ENCODE results near the gene B4GALNT1. TPM values are rescaled to one million over a fixed set of nuclear protein-coding genes. Genes with fewer than 3 reads are reported as not detected.

Gene B4GALNT1
- total RNA-seq, 4 donors from 2014 or later = 0.19 to 1.7 (median 0.26) TPM

GRCh38 chr12:57586128-57586527 is 46.9 kb downstream of the B4GALNT1 start:
- TF ChIP-seq POLR2A (IDR thresholded peaks at IDR 0.05) (no peak), CTCF (IDR thresholded peaks at IDR 0.05) (no peak)
- H3K4me3 ChIP-seq (ENCODE audit: low read depth, poor library complexity, severe bottlenecking) = no peak overlapping the region
- intact Hi-C loops (cut with DNase I; ENCODE audit: low total_unique reads) = loop anchor here (10.0 kb wide), 1 partner anchor 319 kb away; no protein-coding TSS in a partner anchor
- 83 to 94% methylated on average over 3 of the region's 3 CpGs for WGBS, 2 donors
- no peak for DNase-seq (ENCODE audit: low spot score in 2 of 2)

GRCh38 chr12:57585156-57585555 is 47.8 kb downstream of the B4GALNT1 start:
- TF ChIP-seq POLR2A (IDR thresholded peaks at IDR 0.05) (no peak), CTCF (IDR thresholded peaks at IDR 0.05) (no peak)
- H3K4me3 ChIP-seq (ENCODE audit: low read depth, poor library complexity, severe bottlenecking) = no peak overlapping the region
- intact Hi-C loops (cut with DNase I; ENCODE audit: low total_unique reads) = loop anchor here (10.0 kb wide), 1 partner anchor 320 kb away; no protein-coding TSS in a partner anchor
- WGBS, 2 donors = 83 to 86% methylated on average over 2 of the region's 2 CpGs
- DNase-seq (ENCODE audit: low spot score in 2 of 2) = no peak

GRCh38 chr12:57584690-57585089 is 48.3 kb downstream of the B4GALNT1 start:
- DNase-seq (ENCODE audit: low spot score in 2 of 2) = no peak
- intact Hi-C loops (cut with DNase I; ENCODE audit: low total_unique reads) = loop anchor here (5.0 to 10.0 kb wide), 2 partner anchors 38 to 320 kb away; no protein-coding TSS in a partner anchor
- no peak overlapping the region for H3K4me3 ChIP-seq (ENCODE audit: low read depth, poor library complexity, severe bottlenecking)
- TF ChIP-seq POLR2A (IDR thresholded peaks at IDR 0.05) = no peak
- TF ChIP-seq CTCF (IDR thresholded peaks at IDR 0.05) = no peak

DNA sequence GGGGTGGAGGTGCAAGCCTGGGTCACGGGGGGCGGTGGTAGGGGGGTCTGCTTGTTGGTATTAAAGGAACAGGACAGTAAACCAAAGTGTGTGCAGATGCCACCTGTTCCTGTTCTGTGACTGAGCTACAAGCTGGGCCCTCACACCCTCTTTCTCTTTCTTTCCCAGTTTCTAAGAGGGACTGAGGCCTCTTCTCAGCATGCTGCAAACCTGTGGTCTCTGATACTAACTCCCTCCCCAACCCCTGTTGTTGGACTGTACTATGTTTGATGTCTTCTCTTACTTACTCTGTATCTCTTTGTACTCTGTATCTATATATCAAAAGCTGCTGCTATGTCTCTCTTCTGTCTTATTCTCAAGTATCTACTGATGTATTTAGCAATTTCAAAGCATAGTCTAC is 49.0 kb downstream of the B4GALNT1 start:
- DNase-seq (ENCODE audit: low spot score in 2 of 2) = no peak
- H3K4me3 ChIP-seq (ENCODE audit: low read depth, poor library complexity, severe bottlenecking) = no peak overlapping the region
- 90 to 97% methylated on average over 2 of the region's 2 CpGs for WGBS, 2 donors
- TF ChIP-seq CTCF (IDR thresholded peaks at IDR 0.05) (no peak), POLR2A (IDR thresholded peaks at IDR 0.05) (no peak)
- intact Hi-C loops (cut with DNase I; ENCODE audit: low total_unique reads) = loop anchor here (5.0 to 10.0 kb wide), 2 partner anchors 38 to 321 kb away; no protein-coding TSS in a partner anchor

GRCh38 chr12:57583008-57583831 is 49.8 kb downstream of the B4GALNT1 start:
- no peak overlapping the region for H3K4me3 ChIP-seq (ENCODE audit: low read depth, poor library complexity, severe bottlenecking)
- peak in 1 of 3 donors; percentile 91 for TF ChIP-seq CTCF (IDR thresholded peaks at IDR 0.05)
- TF ChIP-seq POLR2A (IDR thresholded peaks at IDR 0.05) = no peak
- intact Hi-C loops (cut with DNase I; ENCODE audit: low total_unique reads) = loop anchor here (5.0 to 10.0 kb wide), 2 partner anchors 39 to 322 kb away; no protein-coding TSS in a partner anchor
- peak in 1 of 2 donors; percentile 59 for DNase-seq (ENCODE audit: low spot score in 2 of 2)
- 42 to 43% methylated on average over 13 of the region's 13 CpGs for WGBS, 2 donors
